ENCODE results near the gene CINP.

The CINP gene

GRCh38 chr14:102318781-102319276, 43.9 kb downstream of the CINP start:
- Histone ChIP-seq H3K27me3 (ENCODE audit: insufficient read depth, low read length, poor library complexity) (no peaks in the 10 kb centered on the region), H3K9ac (ENCODE audit: low read depth, low read length) (peak overlapping the region; percentile 92), H3K9me3 (ENCODE audit: insufficient read depth, low read length, severe bottlenecking) (no peaks in the 10 kb centered on the region), H3K4me3 (ENCODE audit: low read depth in 1 of 2, low read length in 2 of 2) (peak overlapping the region; percentile 43 to 81), H3K4me1 (ENCODE audit: insufficient read depth, low read length) (peaks cover 67% of the 10 kb centered on the region), H3K4me2 (ENCODE audit: insufficient read depth, low read length) (peak overlapping the region; percentile 97), H3K79me2 (ENCODE audit: insufficient read depth, low read length) (peaks cover 23% of the 10 kb centered on the region), H4K20me1 (ENCODE audit: insufficient read depth, low read length) (no peaks in the 10 kb centered on the region), H2AFZ (ENCODE audit: low read depth, low read length) (peak overlapping the region; percentile 81), H3K27ac (ENCODE audit: low read length) (peak overlapping the region; percentile 75), H3K36me3 (ENCODE audit: insufficient read depth, low read length) (peaks cover 17% of the 10 kb centered on the region)
- DNase-seq = no peak
- TF ChIP-seq, protein P1, sequence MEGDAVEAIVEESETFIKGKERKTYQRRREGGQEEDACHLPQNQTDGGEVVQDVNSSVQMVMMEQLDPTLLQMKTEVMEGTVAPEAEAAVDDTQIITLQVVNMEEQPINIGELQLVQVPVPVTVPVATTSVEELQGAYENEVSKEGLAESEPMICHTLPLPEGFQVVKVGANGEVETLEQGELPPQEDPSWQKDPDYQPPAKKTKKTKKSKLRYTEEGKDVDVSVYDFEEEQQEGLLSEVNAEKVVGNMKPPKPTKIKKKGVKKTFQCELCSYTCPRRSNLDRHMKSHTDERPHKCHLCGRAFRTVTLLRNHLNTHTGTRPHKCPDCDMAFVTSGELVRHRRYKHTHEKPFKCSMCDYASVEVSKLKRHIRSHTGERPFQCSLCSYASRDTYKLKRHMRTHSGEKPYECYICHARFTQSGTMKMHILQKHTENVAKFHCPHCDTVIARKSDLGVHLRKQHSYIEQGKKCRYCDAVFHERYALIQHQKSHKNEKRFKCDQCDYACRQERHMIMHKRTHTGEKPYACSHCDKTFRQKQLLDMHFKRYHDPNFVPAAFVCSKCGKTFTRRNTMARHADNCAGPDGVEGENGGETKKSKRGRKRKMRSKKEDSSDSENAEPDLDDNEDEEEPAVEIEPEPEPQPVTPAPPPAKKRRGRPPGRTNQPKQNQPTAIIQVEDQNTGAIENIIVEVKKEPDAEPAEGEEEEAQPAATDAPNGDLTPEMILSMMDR (IDR thresholded peaks at IDR 0.05; ENCODE audit: borderline replicate concordance, extremely low read depth, low read length, poor library complexity, severe bottlenecking) = no peak
- TF ChIP-seq EZH2 (IDR thresholded peaks at IDR 0.05; ENCODE audit: borderline replicate concordance, low read depth, low read length, severe bottlenecking) = no peak
- no peak for ATAC-seq (ENCODE audit: insufficient read depth, low read depth)

- peak overlapping the region; percentile 59; the same call in 1 of the 2 replicates for H3K27ac ChIP-seq (ENCODE audit: low read length)
- H3K4me1 ChIP-seq (ENCODE audit: insufficient read depth, low read length) = peaks cover 71% of the 10 kb centered on the region
- H2AFZ ChIP-seq (ENCODE audit: low read depth, low read length) = peak overlapping the region; percentile 65
Measured at GRCh38 chr14:102317564-102318248, 45.0 kb downstream of the CINP start.

GRCh38 chr14:102316743-102317563, 45.7 kb downstream of the CINP start:
- Histone ChIP-seq H3K9me3 (ENCODE audit: insufficient read depth, low read length, severe bottlenecking) (no peaks in the 10 kb centered on the region), H3K36me3 (ENCODE audit: insufficient read depth, low read length) (peaks cover 4% of the 10 kb centered on the region), H3K4me2 (ENCODE audit: insufficient read depth, low read length) (peak overlapping the region; percentile 76), H3K27me3 (ENCODE audit: insufficient read depth, low read length, poor library complexity) (no peaks in the 10 kb centered on the region), H4K20me1 (ENCODE audit: insufficient read depth, low read length) (no peaks in the 10 kb centered on the region), H3K4me1 (ENCODE audit: insufficient read depth, low read length) (peaks cover 71% of the 10 kb centered on the region), H3K4me3 (ENCODE audit: low read depth in 1 of 2, low read length in 2 of 2) (peak overlapping the region; percentile 42 to 68; a peak in 3 of 4 replicates), H3K9ac (ENCODE audit: low read depth, low read length) (peak overlapping the region; percentile 61), H3K27ac (ENCODE audit: low read length) (peak overlapping the region; percentile 86), H3K79me2 (ENCODE audit: insufficient read depth, low read length) (peaks cover 22% of the 10 kb centered on the region), H2AFZ (ENCODE audit: low read depth, low read length) (peak overlapping the region; percentile 97)
- peak; percentile 93 for DNase-seq
- TF ChIP-seq, protein P1 (IDR thresholded peaks at IDR 0.05; ENCODE audit: borderline replicate concordance, extremely low read depth, low read length, poor library complexity, severe bottlenecking) = peak; percentile 84
- TF ChIP-seq EZH2 (IDR thresholded peaks at IDR 0.05; ENCODE audit: borderline replicate concordance, low read depth, low read length, severe bottlenecking) = no peak
- ATAC-seq (ENCODE audit: insufficient read depth, low read depth) = peak; percentile 77

More at GRCh38 chr14:102317564-102318248, 45.0 kb downstream of the CINP start:
- no peak for DNase-seq
- Histone ChIP-seq H3K79me2 (ENCODE audit: insufficient read depth, low read length) (peaks cover 23% of the 10 kb centered on the region), H3K36me3 (ENCODE audit: insufficient read depth, low read length) (peaks cover 11% of the 10 kb centered on the region), H4K20me1 (ENCODE audit: insufficient read depth, low read length) (no peaks in the 10 kb centered on the region), H3K27me3 (ENCODE audit: insufficient read depth, low read length, poor library complexity) (no peaks in the 10 kb centered on the region), H3K4me2 (ENCODE audit: insufficient read depth, low read length) (peak overlapping the region; percentile 76), H3K9me3 (ENCODE audit: insufficient read depth, low read length, severe bottlenecking) (no peaks in the 10 kb centered on the region), H3K9ac (ENCODE audit: low read depth, low read length) (peak overlapping the region; percentile 61; the same call in 1 of the 2 replicates), H3K4me3 (ENCODE audit: low read depth in 1 of 2, low read length in 2 of 2) (peak overlapping the region in 1 of 2 experiments; percentile 68; a peak in 2 of 4 replicates)
- ATAC-seq (ENCODE audit: insufficient read depth, low read depth) = no peak
- TF ChIP-seq EZH2 (IDR thresholded peaks at IDR 0.05; ENCODE audit: borderline replicate concordance, low read depth, low read length, severe bottlenecking) = no peak
- TF ChIP-seq, protein P1 (IDR thresholded peaks at IDR 0.05; ENCODE audit: borderline replicate concordance, extremely low read depth, low read length, poor library complexity, severe bottlenecking) = peak; percentile 16
